Ascending aorta (tissue), 2 donors: ENCODE results near the gene CTDNEP1. TPM values are rescaled to one million over a fixed set of nuclear protein-coding genes. Genes with fewer than 3 reads are reported as not detected.

ENCODE experiments used
- DNase-seq, 2 donors: peaks; one replicate each; pipeline ENCODE4 v3.0.0-alpha.2; 2019; ENCODE audit warnings: low spot score in 2 of 2
- H3K27ac ChIP-seq, 2 donors: fragments of 200-600 bp; sonication (generic); one replicate each; pipeline ENCODE4 v1.5.1; 2016 to 2017; ENCODE audit warnings: mild to moderate bottlenecking in 1 of 2
- H3K27me3 ChIP-seq: fragments of 200-600 bp; sonication (generic); one replicate; pipeline ENCODE4 v1.5.1; 2017
- H3K36me3 ChIP-seq, 2 donors: fragments of 200-600 bp; sonication (generic); one replicate each; pipeline ENCODE4 v1.5.1; 2016
- H3K4me1 ChIP-seq, 2 donors: fragments of 200-600 bp; sonication (generic); one replicate each; pipeline ENCODE4 v1.5.1; 2016 to 2017; ENCODE audit warnings: mild to moderate bottlenecking in 1 of 2
- H3K4me3 ChIP-seq, 2 donors: fragments of 200-600 bp; sonication (generic); one replicate each; pipeline ENCODE4 v1.5.1; 2016 to 2017; ENCODE audit warnings: mild to moderate bottlenecking in 1 of 2
- H3K9me3 ChIP-seq, 2 donors: fragments of 200-600 bp; sonication (generic); one replicate each; pipeline ENCODE4 v1.5.1; 2016
- CTCF ChIP-seq, 3 experiments: fragments of 200-600 bp in 2 of 3; fragments of 450-650 bp in 1 of 3; sonication (generic) in 2 of 3; IDR thresholded peaks; one replicate each; pipeline ENCODE4 v1.5.1; 2016 to 2019; ENCODE audit warnings: antibody characterized with exemption in 3 of 3, mild to moderate bottlenecking in 1 of 3, moderate library complexity in 1 of 3
- intact Hi-C: fragments of 100-400 bp; cut with DNase I; formaldehyde crosslinking; loops from one replicate; pipeline ENCODE4 v1.15.1; 2023
- total RNA-seq: library from RNA; depleted of rRNA; stranded (reverse); fragments of >200 nt; gene quantifications from one replicate; pipeline ENCODE4 v1.1.0, GENCODE V29; 2016

The CTDNEP1 gene
- total RNA-seq, 1 donor from 2014 or later, result 81.4 TPM

GRCh38 chr17:7290166-7290565, 38.6 kb upstream of the CTDNEP1 start:
- no peaks in the 10 kb centered on the region for H3K36me3 ChIP-seq
- peaks cover 8% of the 10 kb centered on the region for H3K27me3 ChIP-seq
- TF ChIP-seq CTCF (IDR thresholded peaks at IDR 0.05), result no peak
- no peak for DNase-seq
- intact Hi-C loops, result no loop called here
- no peak overlapping the region for H3K4me3 ChIP-seq
- H3K27ac ChIP-seq, result no peak overlapping the region
- no peaks in the 10 kb centered on the region for H3K9me3 ChIP-seq
- H3K4me1 ChIP-seq, result peaks cover 4 to 9% of the 10 kb centered on the region in 2 donors

GRCh38 chr17:7289256-7290032, 37.9 kb upstream of the CTDNEP1 start:
- H3K27ac ChIP-seq, result no peak overlapping the region
- peaks cover 8% of the 10 kb centered on the region for H3K27me3 ChIP-seq
- H3K4me3 ChIP-seq, result no peak overlapping the region
- H3K4me1 ChIP-seq, result peaks cover 0 to 3% of the 10 kb centered on the region in 2 donors
- no peaks in the 10 kb centered on the region for H3K9me3 ChIP-seq
- no peak for TF ChIP-seq CTCF (IDR thresholded peaks at IDR 0.05)
- intact Hi-C loops, result no loop called here
- DNase-seq, result no peak
- no peaks in the 10 kb centered on the region for H3K36me3 ChIP-seq

GRCh38 chr17:7285679-7286078, 34.1 kb upstream of the CTDNEP1 start:
- Histone ChIP-seq H3K36me3 (no peaks in the 10 kb centered on the region), H3K9me3 (no peaks in the 10 kb centered on the region), H3K27ac (no peak overlapping the region), H3K27me3 (no peaks in the 10 kb centered on the region), H3K4me1 (peaks cover 9 to 16% of the 10 kb centered on the region in 2 donors), H3K4me3 (no peak overlapping the region)
- DNase-seq, result no peak
- no peak for TF ChIP-seq CTCF (IDR thresholded peaks at IDR 0.05)
- intact Hi-C loops, result no loop called here

GRCh38 chr17:7284911-7285310, 33.4 kb upstream of the CTDNEP1 start:
- Histone ChIP-seq H3K36me3 (no peaks in the 10 kb centered on the region), H3K4me1 (peaks cover 9 to 16% of the 10 kb centered on the region in 2 donors), H3K27ac (no peak overlapping the region), H3K4me3 (no peak overlapping the region), H3K27me3 (no peaks in the 10 kb centered on the region), H3K9me3 (no peaks in the 10 kb centered on the region)
- no peak for DNase-seq
- no peak for TF ChIP-seq CTCF (IDR thresholded peaks at IDR 0.05)
- intact Hi-C loops, result no loop called here

- Histone ChIP-seq H3K36me3 (no peaks in the 10 kb centered on the region), H3K9me3 (no peaks in the 10 kb centered on the region), H3K27me3 (no peaks in the 10 kb centered on the region), H3K4me1 (peaks cover 9 to 16% of the 10 kb centered on the region in 2 donors), H3K27ac (no peak overlapping the region), H3K4me3 (no peak overlapping the region)
- intact Hi-C loops, result no loop called here
- TF ChIP-seq CTCF (IDR thresholded peaks at IDR 0.05), result no peak
- DNase-seq, result no peak
Observed at GRCh38 chr17:7283471-7284216, 32.1 kb upstream of the CTDNEP1 start.
